ENCODE measurements around the gene SRSF11.

SRSF11 gene

GRCh38 chr1:70227439-70227838 lies 6.3 kb downstream of the SRSF11 start:
- H3F3A ChIP-seq (ENCODE audit: control insufficient read depth, insufficient read depth): peaks cover 8% of the 10 kb centered on the region
- no peak overlapping the region for H3K4me3 ChIP-seq (ENCODE audit: low read length)
- H3K9me2 ChIP-seq (replicated peaks; ENCODE audit: control insufficient read depth, low read length): no peaks in the 10 kb centered on the region
- H3K36me3 ChIP-seq (ENCODE audit: control insufficient read depth, low read length): peaks cover 98% of the 10 kb centered on the region
- peaks cover 42% of the 10 kb centered on the region for H4K20me1 ChIP-seq (ENCODE audit: control insufficient read depth, insufficient read depth, low read depth, low read length)
- H3K9me3 ChIP-seq (ENCODE audit: control insufficient read depth, insufficient read depth, low read length): no peaks in the 10 kb centered on the region
- no peak for TF ChIP-seq EZH2phosphoT487 (IDR thresholded peaks at IDR 0.05; ENCODE audit: borderline replicate concordance, low read length)
- TF ChIP-seq CTCF (IDR thresholded peaks at IDR 0.05; ENCODE audit: low read depth, low read length, poor library complexity, severe bottlenecking): no peak
- H3K79me2 ChIP-seq (ENCODE audit: control insufficient read depth, low read length): peaks cover 98% of the 10 kb centered on the region
- H3K4me2 ChIP-seq (ENCODE audit: low read length): no peak overlapping the region
- no peak overlapping the region for H3K27ac ChIP-seq (ENCODE audit: low read depth, low read length)
- no peaks in the 10 kb centered on the region for H3K27me3 ChIP-seq (ENCODE audit: control insufficient read depth, low read length)
- peaks cover 29% of the 10 kb centered on the region for H3K4me1 ChIP-seq (ENCODE audit: control insufficient read depth, low read length)

- Histone ChIP-seq H3K27me3 (ENCODE audit: control insufficient read depth, low read length) (no peaks in the 10 kb centered on the region), H4K20me1 (ENCODE audit: control insufficient read depth, insufficient read depth, low read depth, low read length) (peaks cover 30% of the 10 kb centered on the region), H3K4me2 (ENCODE audit: low read length) (no peak overlapping the region), H3K36me3 (ENCODE audit: control insufficient read depth, low read length) (peaks cover 98% of the 10 kb centered on the region), H3K79me2 (ENCODE audit: control insufficient read depth, low read length) (peaks cover 97% of the 10 kb centered on the region), H3K4me1 (ENCODE audit: control insufficient read depth, low read length) (peaks cover 17% of the 10 kb centered on the region), H3K9me2 (replicated peaks; ENCODE audit: control insufficient read depth, low read length) (no peaks in the 10 kb centered on the region), H3K4me3 (ENCODE audit: low read length) (no peak overlapping the region), H3K27ac (ENCODE audit: low read depth, low read length) (no peak overlapping the region), H3F3A (ENCODE audit: control insufficient read depth, insufficient read depth) (peaks cover 8% of the 10 kb centered on the region), H3K9me3 (ENCODE audit: control insufficient read depth, insufficient read depth, low read length) (no peaks in the 10 kb centered on the region)
- TF ChIP-seq EZH2phosphoT487 (IDR thresholded peaks at IDR 0.05; ENCODE audit: borderline replicate concordance, low read length) (no peak), CTCF (IDR thresholded peaks at IDR 0.05; ENCODE audit: low read depth, low read length, poor library complexity, severe bottlenecking) (no peak)
Observed at GRCh38 chr1:70228670-70229069, 7.5 kb downstream of the SRSF11 start.

- Histone ChIP-seq H3K27me3 (ENCODE audit: control insufficient read depth, low read length) (no peaks in the 10 kb centered on the region), H3K27ac (ENCODE audit: low read depth, low read length) (no peak overlapping the region), H3K9me3 (ENCODE audit: control insufficient read depth, insufficient read depth, low read length) (no peaks in the 10 kb centered on the region), H3K4me2 (ENCODE audit: low read length) (no peak overlapping the region), H3F3A (ENCODE audit: control insufficient read depth, insufficient read depth) (peaks cover 8% of the 10 kb centered on the region), H3K36me3 (ENCODE audit: control insufficient read depth, low read length) (peaks cover 99% of the 10 kb centered on the region), H4K20me1 (ENCODE audit: control insufficient read depth, insufficient read depth, low read depth, low read length) (peaks cover 11% of the 10 kb centered on the region), H3K9me2 (replicated peaks; ENCODE audit: control insufficient read depth, low read length) (no peaks in the 10 kb centered on the region), H3K4me3 (ENCODE audit: low read length) (no peak overlapping the region), H3K4me1 (ENCODE audit: control insufficient read depth, low read length) (peaks cover 4% of the 10 kb centered on the region; the same call in 1 of the 2 replicates), H3K79me2 (ENCODE audit: control insufficient read depth, low read length) (peaks cover 82% of the 10 kb centered on the region)
- TF ChIP-seq EZH2phosphoT487 (IDR thresholded peaks at IDR 0.05; ENCODE audit: borderline replicate concordance, low read length) (no peak), CTCF (IDR thresholded peaks at IDR 0.05; ENCODE audit: low read depth, low read length, poor library complexity, severe bottlenecking) (no peak)
Observed at GRCh38 chr1:70231475-70231874, 10.3 kb downstream of the SRSF11 start.

All from DOHH2 (cell line).